ENCODE results near the gene KCNJ6.

Gene KCNJ6

GRCh38 chr21:37751268-37751975 lies 164.8 kb downstream of the KCNJ6 start:
- Histone ChIP-seq H3K4me3 (ENCODE audit: severe bottlenecking) (no peak overlapping the region), H3K27me3 (ENCODE audit: insufficient read depth, poor library complexity, severe bottlenecking) (no peaks in the 10 kb centered on the region), H3K27ac (ENCODE audit: poor library complexity, severe bottlenecking) (no peak overlapping the region), H3K36me3 (ENCODE audit: low read depth) (no peaks in the 10 kb centered on the region), H3K4me1 (ENCODE audit: insufficient read depth, poor library complexity, severe bottlenecking) (peaks cover 2% of the 10 kb centered on the region), H3K9me3 (ENCODE audit: severe bottlenecking) (no peaks in the 10 kb centered on the region)
- no peak for TF ChIP-seq CTCF (IDR thresholded peaks at IDR 0.05; ENCODE audit: poor library complexity, severe bottlenecking)
- DNase-seq (ENCODE audit: low spot score) (no peak), ATAC-seq (ENCODE audit: low read depth) (no peak)

- ATAC-seq (ENCODE audit: low read depth), result peak; percentile 94
- no peak for DNase-seq (ENCODE audit: low spot score)
- no peak for TF ChIP-seq CTCF (IDR thresholded peaks at IDR 0.05; ENCODE audit: poor library complexity, severe bottlenecking)
- H3K4me3 ChIP-seq (ENCODE audit: severe bottlenecking), result no peak overlapping the region
- H3K4me1 ChIP-seq (ENCODE audit: insufficient read depth, poor library complexity, severe bottlenecking), result peaks cover 2% of the 10 kb centered on the region
- no peaks in the 10 kb centered on the region for H3K27me3 ChIP-seq (ENCODE audit: insufficient read depth, poor library complexity, severe bottlenecking)
- no peaks in the 10 kb centered on the region for H3K36me3 ChIP-seq (ENCODE audit: low read depth)
- H3K9me3 ChIP-seq (ENCODE audit: severe bottlenecking), result no peaks in the 10 kb centered on the region
- no peak overlapping the region for H3K27ac ChIP-seq (ENCODE audit: poor library complexity, severe bottlenecking)
These were observed 167.1 kb downstream of the KCNJ6 start for GRCh38 chr21:37749132-37749531.

- Histone ChIP-seq H3K4me3 (ENCODE audit: severe bottlenecking) (no peak overlapping the region), H3K27ac (ENCODE audit: poor library complexity, severe bottlenecking) (no peak overlapping the region), H3K27me3 (ENCODE audit: insufficient read depth, poor library complexity, severe bottlenecking) (no peaks in the 10 kb centered on the region), H3K36me3 (ENCODE audit: low read depth) (no peaks in the 10 kb centered on the region), H3K9me3 (ENCODE audit: severe bottlenecking) (no peaks in the 10 kb centered on the region), H3K4me1 (ENCODE audit: insufficient read depth, poor library complexity, severe bottlenecking) (peaks cover 2% of the 10 kb centered on the region)
- no peak for DNase-seq (ENCODE audit: low spot score)
- TF ChIP-seq CTCF (IDR thresholded peaks at IDR 0.05; ENCODE audit: poor library complexity, severe bottlenecking), result no peak
- no peak for ATAC-seq (ENCODE audit: low read depth)
These were observed 167.9 kb downstream of the KCNJ6 start for GRCh38 chr21:37748351-37748750.

GRCh38 chr21:37746849-37747248 lies 169.4 kb downstream of the KCNJ6 start:
- no peak for DNase-seq (ENCODE audit: low spot score)
- Histone ChIP-seq H3K4me1 (ENCODE audit: insufficient read depth, poor library complexity, severe bottlenecking) (peaks cover 6% of the 10 kb centered on the region), H3K27ac (ENCODE audit: poor library complexity, severe bottlenecking) (no peak overlapping the region), H3K9me3 (ENCODE audit: severe bottlenecking) (no peaks in the 10 kb centered on the region), H3K4me3 (ENCODE audit: severe bottlenecking) (no peak overlapping the region), H3K27me3 (ENCODE audit: insufficient read depth, poor library complexity, severe bottlenecking) (no peaks in the 10 kb centered on the region), H3K36me3 (ENCODE audit: low read depth) (no peaks in the 10 kb centered on the region)
- TF ChIP-seq CTCF (IDR thresholded peaks at IDR 0.05; ENCODE audit: poor library complexity, severe bottlenecking), result no peak
- no peak for ATAC-seq (ENCODE audit: low read depth)

- H3K36me3 ChIP-seq (ENCODE audit: low read depth), result no peaks in the 10 kb centered on the region
- DNase-seq (ENCODE audit: low spot score) (no peak), ATAC-seq (ENCODE audit: low read depth) (no peak)
- H3K9me3 ChIP-seq (ENCODE audit: severe bottlenecking), result no peaks in the 10 kb centered on the region
- no peak overlapping the region for H3K27ac ChIP-seq (ENCODE audit: poor library complexity, severe bottlenecking)
- no peak for TF ChIP-seq CTCF (IDR thresholded peaks at IDR 0.05; ENCODE audit: poor library complexity, severe bottlenecking)
- no peak overlapping the region for H3K4me3 ChIP-seq (ENCODE audit: severe bottlenecking)
- H3K4me1 ChIP-seq (ENCODE audit: insufficient read depth, poor library complexity, severe bottlenecking), result peaks cover 6% of the 10 kb centered on the region
- H3K27me3 ChIP-seq (ENCODE audit: insufficient read depth, poor library complexity, severe bottlenecking), result no peaks in the 10 kb centered on the region
These were observed 171.7 kb downstream of the KCNJ6 start for GRCh38 chr21:37744551-37744950.

Data from RWPE2 (cell line).